Measurements from ENCODE around the gene HAAO. TPM values are rescaled to one million over a fixed set of nuclear protein-coding genes. Genes with fewer than 3 reads are reported as not detected.

The HAAO gene
- total and polyA plus RNA-seq, 2 of the 8 experiments (the other 6 are each of a cell fraction or from before 2014, with no cell fraction given) = 2.5 to 7.0 TPM

DNA sequence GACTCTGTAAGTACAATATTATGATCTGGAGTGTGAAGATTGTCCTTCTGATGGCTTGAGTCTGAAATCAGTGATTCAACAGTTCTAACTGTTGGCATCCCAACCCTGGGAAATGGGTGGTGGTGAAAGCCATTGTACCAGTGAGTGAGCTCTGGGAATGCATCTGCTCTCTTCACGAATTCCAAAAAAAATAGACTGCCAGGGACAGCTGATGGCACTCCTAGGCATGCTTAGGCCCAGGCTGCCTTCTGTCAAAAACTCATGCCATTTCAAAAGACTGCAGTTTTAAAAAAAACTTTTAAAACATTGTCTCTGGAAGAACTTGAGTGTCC is 48.8 kb downstream of the HAAO start:
- H3K79me1 ChIP-seq (ENCODE audit: low read depth, low read length) = peaks cover 2% of the 10 kb centered on the region; the same call in 1 of the 2 replicates
- TF ChIP-seq SP1 (IDR thresholded peaks at IDR 0.05; ENCODE audit: low read depth, low read length) (no peak), SIN3A (conservative IDR thresholded peaks at IDR 0.05 in 1 of 2, IDR thresholded peaks at IDR 0.05 in 1 of 2; ENCODE audit: low read depth in 1 of 2, low read length in 2 of 2) (no peak), CTBP2 (IDR thresholded peaks at IDR 0.05; ENCODE audit: borderline replicate concordance, insufficient read depth, insufficient read length, low read length) (no peak), JUN (IDR thresholded peaks at IDR 0.05; ENCODE audit: low read depth, low read length) (no peak), RXRA (IDR thresholded peaks at IDR 0.05; ENCODE audit: insufficient read depth, low read depth, low read length) (no peak), GTF2F1 (IDR thresholded peaks at IDR 0.05; ENCODE audit: borderline replicate concordance, low read depth, low read length) (no peak), SRF (IDR thresholded peaks at IDR 0.05; ENCODE audit: low read depth, low read length) (no peak), SIX5 (IDR thresholded peaks at IDR 0.05; ENCODE audit: low read depth, low read length) (no peak), RBBP5 (IDR thresholded peaks at IDR 0.05; ENCODE audit: borderline replicate concordance, low read depth, low read length) (no peak), SP4 (IDR thresholded peaks at IDR 0.05; ENCODE audit: low read length) (no peak), YY1 (IDR thresholded peaks at IDR 0.05; ENCODE audit: low read depth, low read length) (no peak), TAF7 (optimal IDR thresholded peaks at IDR 0.05; ENCODE audit: borderline replicate concordance, low read depth, low read length) (no peak), SP2 (IDR thresholded peaks at IDR 0.05; ENCODE audit: low read length) (no peak), CHD2 (IDR thresholded peaks at IDR 0.05; ENCODE audit: low read length) (no peak)
- no peak for FAIRE-seq

More for the DNA sequence above, 48.8 kb downstream of the HAAO start:
- Histone ChIP-seq H4K8ac (ENCODE audit: extremely low read depth, insufficient read depth, low read length) (no peak overlapping the region), H3K79me2 (ENCODE audit: control insufficient read depth in 1 of 2, insufficient read depth in 2 of 2, low read length in 2 of 2) (no peaks in the 10 kb centered on the region), H2BK20ac (ENCODE audit: low read length) (no peak overlapping the region), H4K91ac (replicated peaks; ENCODE audit: insufficient read length, low read length) (no peak overlapping the region), H3K4me2 (ENCODE audit: insufficient read depth in 1 of 2, low read depth in 2 of 2, low read length in 2 of 2) (no peak overlapping the region), H2BK15ac (ENCODE audit: low read length) (no peak overlapping the region), H2BK5ac (ENCODE audit: low read depth, low read length) (no peak overlapping the region), H2AK5ac (ENCODE audit: low read depth, low read length) (no peak overlapping the region), H3K27ac (ENCODE audit: low read depth, low read length) (no peak overlapping the region), H2AFZ (ENCODE audit: low read length) (no peak overlapping the region), H4K20me1 (replicated peaks in 1 of 2; ENCODE audit: control insufficient read depth in 1 of 2, insufficient read depth in 2 of 2, low read length in 2 of 2) (no peaks in the 10 kb centered on the region), H3K56ac (replicated peaks; ENCODE audit: insufficient read length, low read depth, low read length) (no peak overlapping the region), H3K27me3 (replicated peaks in 1 of 4; ENCODE audit: control insufficient read depth in 3 of 4, extremely low read depth in 1 of 4, insufficient read depth in 3 of 4, low read length in 3 of 4) (no peaks in the 10 kb centered on the region), H3K36me3 (ENCODE audit: control insufficient read depth in 2 of 4, insufficient read depth in 4 of 4, low read length in 3 of 4) (peaks cover 0 to 6% (median 0%) of the 10 kb centered on the region in 4 experiments; a peak in 2 of 8 replicates), H3K23ac (ENCODE audit: insufficient read length) (no peak overlapping the region), H3K4me1 (replicated peaks in 1 of 4; ENCODE audit: control insufficient read depth in 3 of 4, insufficient read depth in 4 of 4, low read length in 3 of 4) (peaks cover 0 to under 1% (median 0%) of the 10 kb centered on the region in 4 experiments; a peak in 1 of 7 replicates), H3K4ac (replicated peaks; ENCODE audit: insufficient read length, low read depth, low read length) (no peak overlapping the region), H2BK120ac (replicated peaks; ENCODE audit: low read depth, low read length) (no peak overlapping the region), H3K4me3 (ENCODE audit: extremely low read depth in 1 of 4, insufficient read depth in 2 of 4, low read depth in 3 of 4, low read length in 4 of 4) (no peak overlapping the region), H3K23me2 (ENCODE audit: low read depth, low read length) (no peaks in the 10 kb centered on the region), H3K18ac (ENCODE audit: extremely low read depth, low read length) (no peak overlapping the region), H3K9ac (replicated peaks in 1 of 4; ENCODE audit: extremely low read depth in 1 of 4, low read depth in 3 of 4, low read length in 3 of 4) (no peak overlapping the region), H3K9me3 (ENCODE audit: insufficient read depth in 2 of 2, low read depth in 1 of 2, low read length in 1 of 2) (peaks cover 0 to 2% of the 10 kb centered on the region in 2 experiments; a peak in 1 of 4 replicates), H2BK12ac (ENCODE audit: low read depth, low read length) (no peak overlapping the region), H3K14ac (ENCODE audit: insufficient read length) (no peak overlapping the region), H4K5ac (ENCODE audit: insufficient read length, low read depth, low read length) (no peak overlapping the region)
- CTCF ChIA-PET (ENCODE audit: partially characterized antibody) = interaction anchor here (0.6 to 2.4 kb wide), 3 partner anchors 8 to 41 kb away, joined by 3 to 9 read pairs (median 3); no protein-coding TSS in a partner anchor
- POLR2A ChIA-PET (ENCODE audit: partially characterized antibody) = interaction anchor here (1.0 kb wide), 1 partner anchor 15 kb away, joined by 3 read pairs; no protein-coding TSS in a partner anchor
- no peak for DNase-seq (ENCODE audit: low read depth in 1 of 2, low spot score in 2 of 2)
- WGBS, 2 experiments (ENCODE audit: extremely low coverage in 1 of 2, insufficient coverage in 1 of 2, insufficient read length in 1 of 2, insufficient replicate concordance in 2 of 2, low coverage in 1 of 2, low lambda C conversion rate in 2 of 2, missing lambda C conversion rate in 1 of 2) = 83% methylated on average over 1 of the region's 1 CpG; no CpG with 5 or more reads in 1 of the 2 experiments

Measured in H1 (cell line).